Measurements from ENCODE around the gene LRCH1. TPM values are rescaled to one million over a fixed set of nuclear protein-coding genes. Genes with fewer than 3 reads are reported as not detected.
A peak's percentile ranks its signal among the peaks of the same experiment; 100 is the strongest.

LRCH1 gene
- total and polyA plus RNA-seq, 4 experiments from 2014 or later = 1.2 to 19.1 (median 12.1) TPM

DNA sequence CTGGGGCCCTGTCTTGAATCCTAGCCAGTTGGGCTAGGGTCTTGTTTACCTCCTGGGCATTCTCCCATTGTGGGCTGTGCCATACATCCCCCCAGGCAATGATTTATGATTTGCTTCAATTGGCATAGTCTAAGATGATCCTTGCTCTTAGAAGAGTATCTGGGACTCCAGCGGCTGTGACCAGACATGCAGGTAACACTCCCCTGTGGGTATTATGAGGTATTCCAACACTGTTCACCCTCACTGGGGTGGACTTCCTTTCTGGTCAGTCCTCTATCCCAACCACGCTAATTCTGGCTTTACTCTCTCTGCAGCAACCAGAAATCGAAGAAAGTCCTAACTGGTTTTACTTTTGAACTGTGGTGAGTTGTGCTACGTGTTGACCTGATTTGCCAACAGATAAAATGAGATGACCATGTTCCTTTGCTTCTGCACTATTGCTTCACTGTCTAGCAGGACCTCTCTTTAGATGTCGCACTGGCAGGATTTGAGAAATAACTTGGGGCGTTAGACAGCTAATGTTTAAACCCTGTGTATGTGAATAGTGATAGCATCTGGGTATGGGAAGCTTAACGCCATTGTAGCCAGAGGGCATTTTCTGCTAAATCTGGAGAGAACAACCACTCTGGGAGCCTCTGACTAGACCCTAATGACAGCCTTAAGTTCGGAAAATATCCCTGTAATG lies 6.7 kb upstream of the LRCH1 start:
- no peaks in the 10 kb centered on the region for H3K9me3 Mint-ChIP-seq

DNA sequence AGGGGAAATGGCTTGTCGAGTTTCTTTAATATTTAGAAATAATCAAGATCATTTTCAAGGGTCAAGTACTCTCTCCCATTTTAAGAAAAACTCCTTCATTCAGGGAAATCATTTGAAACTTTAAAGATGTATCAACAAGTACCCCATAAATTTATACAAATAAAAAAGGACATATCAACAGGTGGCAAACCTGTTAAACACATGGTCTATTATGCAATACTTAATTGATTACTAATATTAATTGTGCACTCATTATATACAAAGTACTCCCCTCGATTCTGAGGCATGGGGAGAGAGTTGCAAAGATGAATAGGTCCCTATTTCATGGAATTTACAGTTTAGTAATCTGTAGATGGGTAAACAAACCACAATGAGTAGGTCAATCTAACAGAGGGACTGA lies 2.1 kb upstream of the LRCH1 start:
- H3K27ac Mint-ChIP-seq = no peak overlapping the region
- Histone ChIP-seq H3K4me3 (ENCODE audit: low read length in 2 of 2) (no peak overlapping the region), H3K9me3 (ENCODE audit: control insufficient read depth in 1 of 2, low read length in 2 of 2) (no peaks in the 10 kb centered on the region), H3K27ac (ENCODE audit: low read depth, low read length) (no peak overlapping the region), H3K36me3 (ENCODE audit: insufficient read depth, low read length) (no peaks in the 10 kb centered on the region), H3K4me1 (ENCODE audit: insufficient read depth, low read length) (peaks cover 31% of the 10 kb centered on the region), H3K27me3 (ENCODE audit: insufficient read depth, low read length) (no peaks in the 10 kb centered on the region)
- peaks cover 19 to 38% (median 26%) of the 10 kb centered on the region in 4 donors for H3K4me1 Mint-ChIP-seq
- intact Hi-C loops (cut with micrococcal nuclease) = loop anchor here (1.0 to 5.0 kb wide), 6 partner anchors 41 to 1974 kb away; partner anchors contain the start of genes NUDT15 and TSC22D1
- ChIA-PET POLR2A (ENCODE audit: partially characterized antibody) (interaction anchor here (1.6 kb wide), 1 partner anchor 27 kb away, joined by 5 read pairs; no protein-coding TSS in a partner anchor), CTCF (ENCODE audit: partially characterized antibody) (interaction anchor here (0.9 to 4.9 kb wide), 11 partner anchors 9 to 169 kb away, joined by 4 to 98 read pairs (median 11); no protein-coding TSS in a partner anchor)
- H3K4me3 Mint-ChIP-seq = peak overlapping the region in 1 of 8 donors; percentile 97
- H3K27me3 Mint-ChIP-seq = peaks cover 2 to 10% of the 10 kb centered on the region in 2 donors
- H3K9me3 Mint-ChIP-seq = no peaks in the 10 kb centered on the region
- H3K36me3 Mint-ChIP-seq = peaks cover 0 to 11% of the 10 kb centered on the region in 2 donors
- no peak for DNase-seq

More for the DNA sequence above, 6.7 kb upstream of the LRCH1 start:
- intact Hi-C loops (cut with micrococcal nuclease) = no loop called here
- CTCF ChIA-PET (ENCODE audit: partially characterized antibody) = interaction anchor here (0.6 kb wide), 1 partner anchor 12 kb away, joined by 4 read pairs; no protein-coding TSS in a partner anchor
- H3K27ac ChIP-seq (ENCODE audit: low read depth, low read length) = no peak overlapping the region
- no peaks in the 10 kb centered on the region for H3K9me3 ChIP-seq (ENCODE audit: control insufficient read depth in 1 of 2, low read length in 2 of 2)
- POLR2A ChIA-PET (ENCODE audit: partially characterized antibody) = no interaction called here
- H3K27me3 ChIP-seq (ENCODE audit: insufficient read depth, low read length) = no peaks in the 10 kb centered on the region
- H3K27me3 Mint-ChIP-seq = peaks cover 2 to 12% of the 10 kb centered on the region in 2 donors
- H3K4me1 Mint-ChIP-seq = peaks cover 0 to 3% (median 1%) of the 10 kb centered on the region in 4 donors
- H3K4me3 ChIP-seq (ENCODE audit: low read length in 2 of 2) = no peak overlapping the region
- H3K36me3 Mint-ChIP-seq = no peaks in the 10 kb centered on the region
- H3K27ac Mint-ChIP-seq = no peak overlapping the region
- peaks cover 3% of the 10 kb centered on the region for H3K4me1 ChIP-seq (ENCODE audit: insufficient read depth, low read length)
- no peaks in the 10 kb centered on the region for H3K36me3 ChIP-seq (ENCODE audit: insufficient read depth, low read length)
- no peak overlapping the region for H3K4me3 Mint-ChIP-seq
- no peak for DNase-seq

DNA sequence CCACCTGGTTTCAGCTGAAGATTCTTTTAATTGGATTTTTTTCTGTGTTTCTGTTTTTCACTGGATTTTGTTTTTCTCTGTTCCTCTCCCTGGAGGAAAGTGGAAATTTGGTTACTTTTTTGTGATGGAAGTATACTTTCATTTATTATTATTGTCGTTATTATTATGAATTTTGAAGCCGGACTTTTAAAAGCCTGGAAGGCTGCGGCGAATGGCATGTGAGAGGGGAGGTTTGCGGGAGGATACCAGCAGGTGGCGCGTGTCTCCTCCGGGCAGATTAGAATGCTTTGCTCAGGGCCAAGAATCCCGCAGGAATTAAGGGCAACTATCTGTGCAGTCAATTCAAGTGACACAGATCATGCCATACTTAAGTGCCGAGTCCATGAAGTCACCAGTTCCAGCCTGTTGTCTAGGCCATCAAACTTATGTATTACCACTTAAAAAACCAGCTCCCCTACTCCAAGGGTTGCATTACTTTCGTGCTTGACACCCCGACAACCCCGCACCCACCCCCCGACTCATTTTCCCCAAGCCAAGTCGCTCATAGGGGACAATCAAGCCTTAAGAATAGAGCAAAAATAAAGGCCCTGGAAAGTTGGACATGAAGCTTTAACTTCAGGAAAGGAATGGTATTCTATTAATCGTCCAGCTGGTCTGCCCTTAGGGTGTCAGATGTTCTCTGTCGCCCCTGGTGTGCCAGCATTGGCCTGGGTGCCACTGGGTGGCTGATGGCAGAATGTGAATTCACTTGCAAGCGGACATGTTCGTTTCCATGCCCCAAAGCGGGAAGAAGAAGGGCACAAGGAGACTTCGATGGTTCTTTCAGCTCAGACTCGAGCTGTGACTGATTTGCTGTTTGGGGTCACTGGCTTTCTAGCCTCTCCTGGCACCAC lies 1.3 kb upstream of the LRCH1 start:
- Histone ChIP-seq H3K4me1 (ENCODE audit: insufficient read depth, low read length) (peaks cover 38% of the 10 kb centered on the region), H3K27ac (ENCODE audit: low read depth, low read length) (no peak overlapping the region), H3K36me3 (ENCODE audit: insufficient read depth, low read length) (no peaks in the 10 kb centered on the region), H3K4me3 (ENCODE audit: low read length in 2 of 2) (peak overlapping the region; percentile 61 to 83), H3K9me3 (ENCODE audit: control insufficient read depth in 1 of 2, low read length in 2 of 2) (no peaks in the 10 kb centered on the region), H3K27me3 (ENCODE audit: insufficient read depth, low read length) (no peaks in the 10 kb centered on the region)
- Mint-ChIP-seq H3K27ac (peak overlapping the region in 6 of 7 donors; percentile 17 to 95 (median 89)), H3K4me1 (peaks cover 25 to 46% (median 33%) of the 10 kb centered on the region in 4 donors), H3K4me3 (peak overlapping the region; percentile 92 to 97 (median 96)), H3K36me3 (peaks cover 0 to 11% of the 10 kb centered on the region in 2 donors), H3K27me3 (peaks cover 2 to 5% of the 10 kb centered on the region in 2 donors), H3K9me3 (no peaks in the 10 kb centered on the region)
- intact Hi-C loops (cut with micrococcal nuclease) = loop anchor here (1.0 to 5.0 kb wide), 6 partner anchors 41 to 1974 kb away; partner anchors contain the start of genes NUDT15 and TSC22D1
- POLR2A ChIA-PET (ENCODE audit: partially characterized antibody) = interaction anchor here (0.9 to 1.6 kb wide), 3 partner anchors 26 to 169 kb away, joined by 3 to 5 read pairs (median 3); no protein-coding TSS in a partner anchor
- peak; percentile 34 to 55 (median 49) for DNase-seq
- CTCF ChIA-PET (ENCODE audit: partially characterized antibody) = interaction anchor here (0.6 to 4.9 kb wide), 48 partner anchors 8 to 1152 kb away, joined by 3 to 98 read pairs (median 4); no protein-coding TSS in a partner anchor

DNA sequence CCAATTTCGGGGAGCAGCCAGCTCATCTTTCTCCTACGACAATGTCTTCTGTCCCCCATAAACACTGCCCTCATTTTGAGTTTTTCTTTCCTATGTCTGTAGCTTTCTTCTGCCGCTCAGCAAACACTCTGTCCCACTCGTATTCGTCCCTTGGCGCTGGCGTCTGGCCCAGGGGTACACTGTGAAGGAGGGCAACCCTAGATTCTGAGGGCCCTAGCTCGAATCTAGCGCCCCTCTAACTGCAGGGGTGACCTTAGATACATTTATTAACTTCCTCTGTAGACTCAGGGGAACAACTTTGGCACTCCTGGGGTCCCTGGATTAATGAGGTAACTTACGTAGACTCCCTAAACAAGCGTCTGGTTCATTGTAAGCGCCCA lies 677 bp upstream of the LRCH1 start:
- ChIA-PET POLR2A (ENCODE audit: partially characterized antibody) (interaction anchor here (0.8 to 1.6 kb wide), 4 partner anchors 26 to 244 kb away, joined by 3 to 5 read pairs (median 3); partner anchors contain the start of gene ESD), CTCF (ENCODE audit: partially characterized antibody) (interaction anchor here (0.6 to 4.9 kb wide), 46 partner anchors 8 to 1153 kb away, joined by 3 to 98 read pairs (median 4); no protein-coding TSS in a partner anchor)
- no peak for DNase-seq
- H3K9me3 Mint-ChIP-seq = no peaks in the 10 kb centered on the region
- peak overlapping the region; percentile 61 to 83 for H3K4me3 ChIP-seq (ENCODE audit: low read length in 2 of 2)
- peak overlapping the region; percentile 87 to 95 (median 92) for H3K27ac Mint-ChIP-seq
- H3K27me3 Mint-ChIP-seq = peaks cover 2 to 5% of the 10 kb centered on the region in 2 donors
- H3K36me3 ChIP-seq (ENCODE audit: insufficient read depth, low read length) = no peaks in the 10 kb centered on the region
- H3K27me3 ChIP-seq (ENCODE audit: insufficient read depth, low read length) = no peaks in the 10 kb centered on the region
- intact Hi-C loops (cut with micrococcal nuclease) = loop anchor here (5.0 kb wide), 4 partner anchors 40 to 1975 kb away; partner anchors contain the start of genes NUDT15 and TSC22D1
- peaks cover 38% of the 10 kb centered on the region for H3K4me1 ChIP-seq (ENCODE audit: insufficient read depth, low read length)
- peak overlapping the region; percentile 79 for H3K27ac ChIP-seq (ENCODE audit: low read depth, low read length)
- peaks cover 0 to 11% of the 10 kb centered on the region in 2 donors for H3K36me3 Mint-ChIP-seq
- H3K4me1 Mint-ChIP-seq = peaks cover 31 to 52% (median 39%) of the 10 kb centered on the region in 4 donors
- H3K4me3 Mint-ChIP-seq = peak overlapping the region; percentile 92 to 97 (median 96)
- no peaks in the 10 kb centered on the region for H3K9me3 ChIP-seq (ENCODE audit: control insufficient read depth in 1 of 2, low read length in 2 of 2)

DNA sequence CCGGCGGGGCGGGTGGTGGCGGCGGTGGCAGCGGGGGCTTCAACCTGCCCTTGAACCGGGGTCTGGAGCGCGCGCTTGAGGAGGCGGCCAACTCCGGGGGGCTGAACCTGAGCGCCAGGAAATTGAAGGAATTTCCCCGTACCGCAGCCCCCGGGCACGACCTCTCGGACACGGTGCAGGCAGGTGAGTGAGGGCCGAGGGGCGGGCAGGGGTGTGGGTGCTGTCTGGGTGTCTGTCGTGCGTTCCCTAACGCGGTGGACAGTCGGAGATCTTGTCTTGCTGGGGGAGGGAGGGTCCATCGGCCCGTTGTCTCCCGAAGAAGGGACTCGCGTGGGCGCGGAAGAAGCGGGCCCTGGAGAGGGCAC lies 533 bp downstream of the LRCH1 start:
- H3K4me3 ChIP-seq (ENCODE audit: low read length in 2 of 2) = peak overlapping the region; percentile 67 to 87
- Mint-ChIP-seq H3K27ac (peak overlapping the region in 6 of 7 donors; percentile 47 to 95 (median 94)), H3K4me3 (peak overlapping the region; percentile 94 to 98 (median 96)), H3K27me3 (peaks cover 2 to 5% of the 10 kb centered on the region in 2 donors), H3K9me3 (no peaks in the 10 kb centered on the region), H3K36me3 (peaks cover 0 to 11% of the 10 kb centered on the region in 2 donors), H3K4me1 (peaks cover 36 to 58% (median 44%) of the 10 kb centered on the region in 4 donors)
- no peaks in the 10 kb centered on the region for H3K27me3 ChIP-seq (ENCODE audit: insufficient read depth, low read length)
- H3K4me1 ChIP-seq (ENCODE audit: insufficient read depth, low read length) = peaks cover 38% of the 10 kb centered on the region
- peak in 1 of 5 donors; percentile 63 for DNase-seq
- CTCF ChIA-PET (ENCODE audit: partially characterized antibody) = interaction anchor here (0.8 to 4.9 kb wide), 3 partner anchors 47 to 167 kb away, joined by 4 to 98 read pairs (median 15); no protein-coding TSS in a partner anchor
- peak overlapping the region; percentile 79 for H3K27ac ChIP-seq (ENCODE audit: low read depth, low read length)
- POLR2A ChIA-PET (ENCODE audit: partially characterized antibody) = interaction anchor here (1.0 kb wide), 1 partner anchor 159 kb away, joined by 3 read pairs; no protein-coding TSS in a partner anchor
- no peaks in the 10 kb centered on the region for H3K36me3 ChIP-seq (ENCODE audit: insufficient read depth, low read length)
- intact Hi-C loops (cut with micrococcal nuclease) = loop anchor here (5.0 kb wide), 4 partner anchors 39 to 1976 kb away; partner anchors contain the start of genes NUDT15 and TSC22D1
- H3K9me3 ChIP-seq (ENCODE audit: control insufficient read depth in 1 of 2, low read length in 2 of 2) = no peaks in the 10 kb centered on the region

DNA sequence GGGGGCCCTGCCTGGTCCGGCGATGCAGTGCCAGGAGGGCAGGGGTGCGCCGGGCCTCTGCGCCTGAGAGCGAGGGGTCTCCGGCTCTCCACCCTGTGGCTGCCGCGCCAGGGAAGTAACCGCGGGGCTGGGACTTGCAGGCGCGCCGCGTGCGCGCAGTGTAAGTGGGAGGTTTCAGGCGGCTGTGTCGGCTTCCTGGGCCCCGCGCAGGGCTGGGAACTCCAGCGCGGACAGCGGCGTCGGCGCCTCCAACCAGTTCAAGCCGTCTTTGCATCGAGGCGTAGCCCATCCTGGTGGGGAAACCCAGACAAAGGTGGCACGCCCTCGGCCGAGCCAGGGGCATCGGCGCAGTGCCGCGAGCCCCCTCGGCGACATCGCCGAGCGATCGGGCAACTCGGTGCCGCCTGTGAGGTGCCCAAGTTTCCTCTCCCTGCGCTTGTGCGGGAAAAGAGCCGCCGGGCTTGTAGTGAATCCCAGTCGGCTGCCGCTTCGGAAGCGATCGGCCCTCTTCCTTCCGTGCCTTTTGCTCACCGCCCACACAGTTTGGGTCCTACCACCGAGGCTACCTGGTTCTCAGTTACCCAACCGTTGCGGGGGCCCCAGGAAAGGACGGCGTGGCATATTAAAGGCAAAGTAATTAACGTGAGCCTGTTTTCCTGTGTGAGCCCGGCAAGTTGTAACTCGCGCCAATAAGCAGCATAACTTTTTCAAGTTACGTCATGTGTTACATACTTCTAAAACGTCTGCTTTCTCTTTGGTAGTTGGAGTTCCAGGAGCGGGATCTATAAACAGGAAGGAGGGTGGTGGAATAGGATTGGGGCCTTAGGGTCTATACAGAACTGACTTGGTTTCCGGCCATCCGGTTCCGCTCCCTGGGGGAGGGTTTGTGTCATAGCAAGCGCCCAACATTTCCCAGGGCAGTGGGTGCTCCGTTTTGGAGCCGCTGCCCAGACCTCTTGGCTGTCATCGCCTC lies 1.2 kb downstream of the LRCH1 start:
- H3K27ac Mint-ChIP-seq = peak overlapping the region; percentile 92 to 97 (median 94)
- intact Hi-C loops (cut with micrococcal nuclease) = loop anchor here (1.0 to 5.0 kb wide), 5 partner anchors 38 to 1977 kb away; partner anchors contain the start of genes ESD, NUDT15 and TSC22D1
- POLR2A ChIA-PET (ENCODE audit: partially characterized antibody) = interaction anchor here (1.0 kb wide), 1 partner anchor 158 kb away, joined by 3 read pairs; no protein-coding TSS in a partner anchor

More for the DNA sequence above, 1.2 kb downstream of the LRCH1 start:
- Mint-ChIP-seq H3K4me3 (peak overlapping the region; percentile 94 to 98 (median 96)), H3K27me3 (peaks cover under 1 to 1% of the 10 kb centered on the region in 2 donors), H3K4me1 (peaks cover 38 to 63% (median 45%) of the 10 kb centered on the region in 4 donors), H3K36me3 (peaks cover 0 to 11% of the 10 kb centered on the region in 2 donors), H3K9me3 (no peaks in the 10 kb centered on the region)
- peak; percentile 70 to 85 (median 75) for DNase-seq
- Histone ChIP-seq H3K27me3 (ENCODE audit: insufficient read depth, low read length) (no peaks in the 10 kb centered on the region), H3K36me3 (ENCODE audit: insufficient read depth, low read length) (no peaks in the 10 kb centered on the region), H3K4me3 (ENCODE audit: low read length in 2 of 2) (peak overlapping the region; percentile 67 to 87), H3K4me1 (ENCODE audit: insufficient read depth, low read length) (peaks cover 38% of the 10 kb centered on the region), H3K27ac (ENCODE audit: low read depth, low read length) (peak overlapping the region; percentile 79), H3K9me3 (ENCODE audit: control insufficient read depth in 1 of 2, low read length in 2 of 2) (no peaks in the 10 kb centered on the region)
- CTCF ChIA-PET (ENCODE audit: partially characterized antibody) = no interaction called here
